ENCODE measurements around the gene CTSE.

CTSE gene

DNA sequence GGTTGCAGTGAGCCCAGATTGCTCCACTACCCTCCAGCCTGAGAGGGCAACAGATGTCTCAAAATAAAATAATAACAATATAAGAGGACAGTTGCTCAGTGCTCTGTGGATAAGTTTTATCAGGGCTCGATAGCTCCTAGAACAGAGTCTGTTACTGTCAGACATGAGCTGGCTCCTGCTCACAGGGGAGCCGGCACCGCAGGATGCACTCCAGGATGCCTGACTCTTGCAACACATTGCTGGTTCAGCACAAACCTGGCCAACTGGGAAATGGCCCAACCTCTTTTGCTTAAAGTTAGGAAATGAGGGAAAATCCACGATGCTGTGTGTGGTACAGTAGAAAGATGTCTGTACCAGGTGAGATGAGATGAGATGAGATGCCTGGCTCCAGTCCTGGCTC, 5.8 kb upstream of the CTSE start:
- no peak overlapping the region for H3K4me2 ChIP-seq (ENCODE audit: low read length)
- H3K36me3 ChIP-seq (ENCODE audit: insufficient read depth, low read length) = no peaks in the 10 kb centered on the region
- H3K9me3 ChIP-seq (replicated peaks; ENCODE audit: low read length) = no peaks in the 10 kb centered on the region
- peaks cover 6% of the 10 kb centered on the region for H3K4me1 ChIP-seq (ENCODE audit: control insufficient read depth, insufficient read depth, low read length)
- no peak overlapping the region for H3K4me3 ChIP-seq (ENCODE audit: low read length)
- no peak overlapping the region for H3K9ac ChIP-seq (ENCODE audit: low read depth, low read length)
- peaks cover 46% of the 10 kb centered on the region for H3K27me3 ChIP-seq (ENCODE audit: control insufficient read depth, insufficient read depth, low read length)

DNA sequence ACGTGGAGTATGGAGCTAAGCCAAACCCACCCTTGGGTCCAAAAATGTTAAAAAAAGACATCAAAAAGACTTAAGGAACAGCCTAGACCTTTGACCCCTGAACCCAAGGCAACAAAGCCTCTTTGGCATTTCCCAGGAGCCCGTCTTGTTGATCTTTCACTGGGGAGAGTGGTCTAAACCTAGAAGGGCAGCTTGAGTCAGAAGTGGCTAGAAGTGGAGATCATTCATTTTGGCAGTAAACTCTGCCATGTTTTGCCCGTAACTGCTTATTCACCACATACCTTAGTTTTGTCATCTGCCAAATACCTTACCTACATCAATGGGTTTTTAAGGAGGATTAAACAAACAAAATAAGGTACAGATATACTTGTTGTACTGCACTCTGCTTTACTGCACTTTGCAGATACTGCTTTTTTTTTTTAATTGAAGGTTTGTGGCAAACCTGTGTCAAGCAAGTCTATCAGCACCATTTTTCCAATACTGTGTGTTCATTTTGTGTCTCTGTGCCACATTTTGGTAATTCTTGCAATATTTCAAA, 1.7 kb upstream of the CTSE start:
- H3K9me3 ChIP-seq (replicated peaks; ENCODE audit: low read length) = no peaks in the 10 kb centered on the region
- peaks cover 25% of the 10 kb centered on the region for H3K27me3 ChIP-seq (ENCODE audit: control insufficient read depth, insufficient read depth, low read length)

DNA sequence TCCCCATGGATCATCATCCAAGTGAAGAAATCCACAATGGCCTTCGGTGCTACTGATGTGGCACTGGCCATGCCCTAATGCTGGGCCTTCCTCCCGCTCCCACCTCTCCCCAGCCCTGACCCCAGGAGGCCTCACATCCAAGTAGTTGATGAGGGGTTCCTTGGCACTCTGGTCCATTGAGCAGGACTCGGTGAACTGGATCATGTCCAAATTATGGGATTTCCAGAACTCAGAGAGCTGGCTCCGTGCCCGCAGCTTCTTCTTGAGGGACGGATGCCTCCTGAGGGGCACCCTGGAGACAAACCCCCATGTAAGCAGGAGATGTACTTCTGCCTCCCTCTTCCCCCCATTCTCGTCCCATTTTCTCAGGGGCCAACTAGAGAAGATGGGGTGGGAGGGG, 929 bp downstream of the CTSE start:
- no peak overlapping the region for H3K4me3 ChIP-seq (ENCODE audit: low read length)
- no peak overlapping the region for H3K4me2 ChIP-seq (ENCODE audit: low read length)
- peaks cover 12% of the 10 kb centered on the region for H3K4me1 ChIP-seq (ENCODE audit: control insufficient read depth, insufficient read depth, low read length)
- H3K9me3 ChIP-seq (replicated peaks; ENCODE audit: low read length) = no peaks in the 10 kb centered on the region
- peaks cover 6% of the 10 kb centered on the region for H3K27me3 ChIP-seq (ENCODE audit: control insufficient read depth, insufficient read depth, low read length)
- no peaks in the 10 kb centered on the region for H3K36me3 ChIP-seq (ENCODE audit: insufficient read depth, low read length)
- H3K9ac ChIP-seq (ENCODE audit: low read depth, low read length) = no peak overlapping the region

More for the DNA sequence above, 1.7 kb upstream of the CTSE start:
- no peak overlapping the region for H3K9ac ChIP-seq (ENCODE audit: low read depth, low read length)
- no peak overlapping the region for H3K4me3 ChIP-seq (ENCODE audit: low read length)
- no peaks in the 10 kb centered on the region for H3K36me3 ChIP-seq (ENCODE audit: insufficient read depth, low read length)
- peaks cover 12% of the 10 kb centered on the region for H3K4me1 ChIP-seq (ENCODE audit: control insufficient read depth, insufficient read depth, low read length)
- no peak overlapping the region for H3K4me2 ChIP-seq (ENCODE audit: low read length)

DNA sequence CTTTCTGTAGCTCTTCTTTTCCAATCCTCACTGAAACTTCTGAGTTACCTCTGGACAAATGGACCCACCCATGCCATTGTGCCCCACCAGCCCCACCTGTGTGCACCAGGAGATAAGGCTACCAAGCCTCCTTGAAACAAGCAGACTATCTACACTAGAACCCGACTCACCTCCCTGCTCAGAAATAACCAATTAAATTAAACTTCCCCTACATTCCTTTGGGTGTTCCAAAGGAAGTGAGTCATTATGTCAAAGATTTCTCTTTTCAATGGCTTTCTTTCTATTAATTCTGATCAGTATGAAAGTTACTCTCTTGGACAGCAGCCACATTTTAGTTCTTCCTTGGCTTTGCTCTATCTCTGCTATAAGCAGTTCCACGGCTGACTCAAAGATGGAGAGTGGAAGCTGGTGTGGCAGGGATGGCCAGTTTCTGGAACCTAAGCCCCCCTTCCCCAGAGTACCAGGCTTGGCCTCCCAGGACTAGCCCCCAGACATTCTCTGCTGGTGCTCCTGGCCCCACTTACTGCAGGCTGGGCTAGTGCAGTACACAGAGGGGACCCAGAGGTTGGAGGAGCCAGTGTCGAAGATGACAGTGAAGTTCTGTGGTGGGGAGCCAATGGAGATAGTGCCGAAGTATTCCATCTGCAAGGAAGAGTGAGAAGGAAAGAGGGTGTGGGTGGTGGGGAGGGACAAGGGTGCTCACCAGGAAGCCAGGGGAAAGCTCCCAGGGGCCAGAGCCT, 1.9 kb downstream of the CTSE start:
- H3K9ac ChIP-seq (ENCODE audit: low read depth, low read length) = no peak overlapping the region
- H3K4me3 ChIP-seq (ENCODE audit: low read length) = no peak overlapping the region
- peaks cover 12% of the 10 kb centered on the region for H3K4me1 ChIP-seq (ENCODE audit: control insufficient read depth, insufficient read depth, low read length)
- peaks cover 7% of the 10 kb centered on the region for H3K27me3 ChIP-seq (ENCODE audit: control insufficient read depth, insufficient read depth, low read length)
- peak overlapping the region; percentile 8 for H3K4me2 ChIP-seq (ENCODE audit: low read length)
- no peaks in the 10 kb centered on the region for H3K36me3 ChIP-seq (ENCODE audit: insufficient read depth, low read length)
- no peaks in the 10 kb centered on the region for H3K9me3 ChIP-seq (replicated peaks; ENCODE audit: low read length)

DNA sequence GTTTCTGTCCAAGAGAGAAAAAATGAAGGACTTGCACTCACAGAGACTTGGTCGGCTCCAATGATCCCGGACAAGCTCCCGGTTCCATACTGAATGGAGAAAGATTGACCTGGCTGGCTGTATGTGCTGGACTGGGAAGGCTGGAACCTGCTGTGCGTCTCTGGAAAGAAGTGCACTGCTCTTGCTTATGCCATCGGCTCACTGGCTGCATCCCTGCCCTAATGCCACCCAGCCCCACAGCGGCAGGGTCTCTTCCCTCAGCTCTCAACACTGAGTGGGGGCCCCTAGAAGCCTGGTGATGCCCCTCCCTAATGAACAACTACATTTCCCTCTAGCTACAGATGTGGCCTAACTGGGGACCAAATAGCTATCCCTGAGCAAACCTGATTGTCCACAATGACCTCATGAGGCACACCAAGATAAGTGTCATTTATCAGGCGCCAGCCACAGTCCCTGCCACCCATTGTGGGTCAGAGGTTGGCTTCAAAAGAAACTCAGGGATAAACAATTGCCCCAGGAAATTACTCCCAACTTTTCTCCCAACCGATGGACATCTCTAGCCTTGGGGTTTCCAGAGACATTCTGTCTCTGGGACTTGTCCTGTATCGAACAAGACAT, 2.6 kb downstream of the CTSE start:
- Histone ChIP-seq H3K4me1 (ENCODE audit: control insufficient read depth, insufficient read depth, low read length) (peaks cover 12% of the 10 kb centered on the region), H3K4me2 (ENCODE audit: low read length) (no peak overlapping the region), H3K27me3 (ENCODE audit: control insufficient read depth, insufficient read depth, low read length) (peaks cover 7% of the 10 kb centered on the region), H3K4me3 (ENCODE audit: low read length) (no peak overlapping the region), H3K9ac (ENCODE audit: low read depth, low read length) (no peak overlapping the region), H3K36me3 (ENCODE audit: insufficient read depth, low read length) (no peaks in the 10 kb centered on the region), H3K9me3 (replicated peaks; ENCODE audit: low read length) (no peaks in the 10 kb centered on the region)

GRCh38 chr1:206020393-206021007, 3.2 kb downstream of the CTSE start:
- H3K4me3 ChIP-seq (ENCODE audit: low read length) = no peak overlapping the region
- no peak overlapping the region for H3K9ac ChIP-seq (ENCODE audit: low read depth, low read length)
- H3K9me3 ChIP-seq (replicated peaks; ENCODE audit: low read length) = no peaks in the 10 kb centered on the region
- no peak overlapping the region for H3K4me2 ChIP-seq (ENCODE audit: low read length)
- H3K36me3 ChIP-seq (ENCODE audit: insufficient read depth, low read length) = no peaks in the 10 kb centered on the region
- H3K27me3 ChIP-seq (ENCODE audit: control insufficient read depth, insufficient read depth, low read length) = peaks cover 7% of the 10 kb centered on the region
- peaks cover 12% of the 10 kb centered on the region for H3K4me1 ChIP-seq (ENCODE audit: control insufficient read depth, insufficient read depth, low read length)

GRCh38 chr1:206015071-206015470, 8.6 kb downstream of the CTSE start:
- Histone ChIP-seq H3K9me3 (replicated peaks; ENCODE audit: low read length) (no peaks in the 10 kb centered on the region), H3K27me3 (ENCODE audit: control insufficient read depth, insufficient read depth, low read length) (peaks cover 22% of the 10 kb centered on the region), H3K36me3 (ENCODE audit: insufficient read depth, low read length) (no peaks in the 10 kb centered on the region), H3K4me1 (ENCODE audit: control insufficient read depth, insufficient read depth, low read length) (peaks cover 3% of the 10 kb centered on the region), H3K4me2 (ENCODE audit: low read length) (no peak overlapping the region), H3K4me3 (ENCODE audit: low read length) (no peak overlapping the region), H3K9ac (ENCODE audit: low read depth, low read length) (no peak overlapping the region)

- H3K4me3 ChIP-seq (ENCODE audit: low read length) = no peak overlapping the region
- H3K9ac ChIP-seq (ENCODE audit: low read depth, low read length) = no peak overlapping the region
- H3K27me3 ChIP-seq (ENCODE audit: control insufficient read depth, insufficient read depth, low read length) = peaks cover 22% of the 10 kb centered on the region
- H3K4me2 ChIP-seq (ENCODE audit: low read length) = no peak overlapping the region
- peaks cover 3% of the 10 kb centered on the region for H3K4me1 ChIP-seq (ENCODE audit: control insufficient read depth, insufficient read depth, low read length)
- H3K36me3 ChIP-seq (ENCODE audit: insufficient read depth, low read length) = no peaks in the 10 kb centered on the region
- H3K9me3 ChIP-seq (replicated peaks; ENCODE audit: low read length) = no peaks in the 10 kb centered on the region
These were observed 9.1 kb downstream of the CTSE start for GRCh38 chr1:206014601-206015000.

- no peaks in the 10 kb centered on the region for H3K9me3 ChIP-seq (replicated peaks; ENCODE audit: low read length)
- H3K4me3 ChIP-seq (ENCODE audit: low read length) = no peak overlapping the region
- H3K4me1 ChIP-seq (ENCODE audit: control insufficient read depth, insufficient read depth, low read length) = peaks cover 3% of the 10 kb centered on the region
- peaks cover 18% of the 10 kb centered on the region for H3K27me3 ChIP-seq (ENCODE audit: control insufficient read depth, insufficient read depth, low read length)
- H3K4me2 ChIP-seq (ENCODE audit: low read length) = no peak overlapping the region
- no peaks in the 10 kb centered on the region for H3K36me3 ChIP-seq (ENCODE audit: insufficient read depth, low read length)
- H3K9ac ChIP-seq (ENCODE audit: low read depth, low read length) = no peak overlapping the region
These were observed 10.5 kb downstream of the CTSE start for GRCh38 chr1:206013026-206013795.

GRCh38 chr1:206012086-206012859, 11.4 kb downstream of the CTSE start:
- no peak overlapping the region for H3K4me3 ChIP-seq (ENCODE audit: low read length)
- no peaks in the 10 kb centered on the region for H3K9me3 ChIP-seq (replicated peaks; ENCODE audit: low read length)
- peaks cover 14% of the 10 kb centered on the region for H3K27me3 ChIP-seq (ENCODE audit: control insufficient read depth, insufficient read depth, low read length)
- H3K4me1 ChIP-seq (ENCODE audit: control insufficient read depth, insufficient read depth, low read length) = peaks cover 3% of the 10 kb centered on the region
- H3K4me2 ChIP-seq (ENCODE audit: low read length) = no peak overlapping the region
- no peak overlapping the region for H3K9ac ChIP-seq (ENCODE audit: low read depth, low read length)
- no peaks in the 10 kb centered on the region for H3K36me3 ChIP-seq (ENCODE audit: insufficient read depth, low read length)

All from skeletal muscle satellite cell (primary cell).